HG03097 (cell line): ENCODE results near the gene SRRM3.
"Not testable (repeated sequence)": the region's sequence is repeated elsewhere in the genome, so short reads cannot be mapped to it uniquely, and the experiment has no call there.

Experiments
- ATAC-seq: cut with Tn5 transposase; IDR thresholded peaks from one replicate; pipeline ENCODE4 v1.9.1; 2021; ENCODE audit not compliant: unreplicated experiment, low FRiP score

The SRRM3 gene

GRCh38 chr7:76201732-76202665 lies at the start of gene SRRM3:
TSS of gene SRRM3 (plus strand) at chr7:76201896. CDS start at chr7:76235067, 33,171 bp downstream.
- ATAC-seq: no peak

GRCh38 chr7:76151932-76152331 lies 49.8 kb upstream of the SRRM3 start:
- no peak for ATAC-seq

GRCh38 chr7:76153571-76154230 lies 48.0 kb upstream of the SRRM3 start:
- not testable (repeated sequence) for ATAC-seq

GRCh38 chr7:76155938-76156337 lies 45.8 kb upstream of the SRRM3 start:
- no peak for ATAC-seq

GRCh38 chr7:76156992-76157685 lies 44.6 kb upstream of the SRRM3 start:
- ATAC-seq: not testable (repeated sequence)

- ATAC-seq: not testable (repeated sequence)
Observed at GRCh38 chr7:76158416-76158815, 43.3 kb upstream of the SRRM3 start.

GRCh38 chr7:76162416-76163170 lies 39.1 kb upstream of the SRRM3 start:
- ATAC-seq: not testable (repeated sequence)

- not testable (repeated sequence) for ATAC-seq
Observed at GRCh38 chr7:76163812-76164211, 37.9 kb upstream of the SRRM3 start.

GRCh38 chr7:76165106-76165972 lies 36.4 kb upstream of the SRRM3 start:
- ATAC-seq: no peak

GRCh38 chr7:76165973-76166403 lies 35.7 kb upstream of the SRRM3 start:
- ATAC-seq: no peak

- peak; percentile 80 for ATAC-seq
Observed at GRCh38 chr7:76166404-76167255, 35.1 kb upstream of the SRRM3 start.

GRCh38 chr7:76173566-76174205 lies 28.0 kb upstream of the SRRM3 start:
- no peak for ATAC-seq

- not testable (repeated sequence) for ATAC-seq
Observed at GRCh38 chr7:76176951-76177350, 24.7 kb upstream of the SRRM3 start.

- ATAC-seq: no peak
Observed at GRCh38 chr7:76179686-76180085, 22.0 kb upstream of the SRRM3 start.

- no peak for ATAC-seq
Observed at GRCh38 chr7:76182225-76182960, 19.3 kb upstream of the SRRM3 start.

- ATAC-seq: no peak
Observed at GRCh38 chr7:76185187-76185896, 16.4 kb upstream of the SRRM3 start.

GRCh38 chr7:76187272-76187671 lies 14.4 kb upstream of the SRRM3 start:
- ATAC-seq: no peak
